GM19328 (cell line): ENCODE results near the gene KLC4.

Source experiments
- ATAC-seq: cut with Tn5 transposase; IDR thresholded peaks from one replicate; pipeline ENCODE4 v1.9.1; 2021; ENCODE audit warnings: mild to moderate bottlenecking, moderate library complexity; ENCODE audit not compliant: unreplicated experiment

KLC4 gene

GRCh38 chr6:43120944-43121913, 61.8 kb downstream of the KLC4 start:
- no peak for ATAC-seq

- ATAC-seq: no peak
Observed at GRCh38 chr6:43122146-43122545, 62.7 kb downstream of the KLC4 start.

GRCh38 chr6:43123461-43124314, 64.3 kb downstream of the KLC4 start:
- ATAC-seq: no peak

- no peak for ATAC-seq
Observed at GRCh38 chr6:43124481-43124880, 65.0 kb downstream of the KLC4 start.
